ENCODE measurements around the gene SULT1A1.
"Not testable (repeated sequence)": the region's sequence is repeated elsewhere in the genome, so short reads cannot be mapped to it uniquely, and the experiment has no call there.

DNA sequence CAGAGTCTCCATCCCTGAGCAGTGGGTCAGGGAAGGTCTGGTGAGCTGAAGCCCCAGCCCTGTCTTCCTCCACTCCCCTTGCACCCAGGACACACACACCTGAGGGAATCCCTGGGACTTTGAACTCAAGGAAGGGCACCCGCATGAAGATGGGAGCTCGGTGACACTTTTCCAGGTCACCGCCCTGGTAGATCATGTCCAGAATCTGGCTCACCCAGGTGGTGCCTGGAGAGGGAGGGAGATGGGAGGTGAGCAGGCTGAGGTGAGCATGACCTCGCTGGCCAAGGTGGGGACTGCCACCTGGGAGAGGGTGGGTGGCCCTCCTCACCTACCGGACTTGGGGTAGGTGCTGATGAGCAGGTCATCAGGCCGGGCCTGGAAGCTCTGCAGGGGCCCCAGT lies 14.4 kb downstream of the SULT1A1 start:
- TF ChIP-seq, protein P1, sequence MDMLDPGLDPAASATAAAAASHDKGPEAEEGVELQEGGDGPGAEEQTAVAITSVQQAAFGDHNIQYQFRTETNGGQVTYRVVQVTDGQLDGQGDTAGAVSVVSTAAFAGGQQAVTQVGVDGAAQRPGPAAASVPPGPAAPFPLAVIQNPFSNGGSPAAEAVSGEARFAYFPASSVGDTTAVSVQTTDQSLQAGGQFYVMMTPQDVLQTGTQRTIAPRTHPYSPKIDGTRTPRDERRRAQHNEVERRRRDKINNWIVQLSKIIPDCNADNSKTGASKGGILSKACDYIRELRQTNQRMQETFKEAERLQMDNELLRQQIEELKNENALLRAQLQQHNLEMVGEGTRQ (IDR thresholded peaks at IDR 0.05; ENCODE audit: low read length), result not testable (repeated sequence)
- not testable (repeated sequence) for TF ChIP-seq RBBP5 (IDR thresholded peaks at IDR 0.05; ENCODE audit: borderline replicate concordance, low read depth, low read length); EP300 (IDR thresholded peaks at IDR 0.05; ENCODE audit: borderline replicate concordance in 1 of 2, low read depth in 2 of 2, low read length in 2 of 2); POLR2A (IDR thresholded peaks at IDR 0.05; ENCODE audit: control extremely low read depth in 1 of 2, low read depth in 2 of 2, low read length in 2 of 2); EZH2 (IDR thresholded peaks at IDR 0.05; ENCODE audit: low read depth, low read length, severe bottlenecking); SP4 (IDR thresholded peaks at IDR 0.05; ENCODE audit: low read length)
- TF ChIP-seq, protein P2, sequence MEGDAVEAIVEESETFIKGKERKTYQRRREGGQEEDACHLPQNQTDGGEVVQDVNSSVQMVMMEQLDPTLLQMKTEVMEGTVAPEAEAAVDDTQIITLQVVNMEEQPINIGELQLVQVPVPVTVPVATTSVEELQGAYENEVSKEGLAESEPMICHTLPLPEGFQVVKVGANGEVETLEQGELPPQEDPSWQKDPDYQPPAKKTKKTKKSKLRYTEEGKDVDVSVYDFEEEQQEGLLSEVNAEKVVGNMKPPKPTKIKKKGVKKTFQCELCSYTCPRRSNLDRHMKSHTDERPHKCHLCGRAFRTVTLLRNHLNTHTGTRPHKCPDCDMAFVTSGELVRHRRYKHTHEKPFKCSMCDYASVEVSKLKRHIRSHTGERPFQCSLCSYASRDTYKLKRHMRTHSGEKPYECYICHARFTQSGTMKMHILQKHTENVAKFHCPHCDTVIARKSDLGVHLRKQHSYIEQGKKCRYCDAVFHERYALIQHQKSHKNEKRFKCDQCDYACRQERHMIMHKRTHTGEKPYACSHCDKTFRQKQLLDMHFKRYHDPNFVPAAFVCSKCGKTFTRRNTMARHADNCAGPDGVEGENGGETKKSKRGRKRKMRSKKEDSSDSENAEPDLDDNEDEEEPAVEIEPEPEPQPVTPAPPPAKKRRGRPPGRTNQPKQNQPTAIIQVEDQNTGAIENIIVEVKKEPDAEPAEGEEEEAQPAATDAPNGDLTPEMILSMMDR (IDR thresholded peaks at IDR 0.05; ENCODE audit: control extremely low read depth in 1 of 3, insufficient read depth in 1 of 3, low read depth in 1 of 3, low read length in 3 of 3), result not testable (repeated sequence)

Data from H1 (cell line).